GM10847 (cell line): ENCODE data around the gene RUNX2.

Experiments used
- POLR2A ChIP-seq: IDR thresholded peaks from 2 replicates; pipeline ENCODE4 v1.6.1; 2011; ENCODE audit not compliant: insufficient read length; ENCODE audit errors: extremely low read depth

RUNX2 gene

DNA sequence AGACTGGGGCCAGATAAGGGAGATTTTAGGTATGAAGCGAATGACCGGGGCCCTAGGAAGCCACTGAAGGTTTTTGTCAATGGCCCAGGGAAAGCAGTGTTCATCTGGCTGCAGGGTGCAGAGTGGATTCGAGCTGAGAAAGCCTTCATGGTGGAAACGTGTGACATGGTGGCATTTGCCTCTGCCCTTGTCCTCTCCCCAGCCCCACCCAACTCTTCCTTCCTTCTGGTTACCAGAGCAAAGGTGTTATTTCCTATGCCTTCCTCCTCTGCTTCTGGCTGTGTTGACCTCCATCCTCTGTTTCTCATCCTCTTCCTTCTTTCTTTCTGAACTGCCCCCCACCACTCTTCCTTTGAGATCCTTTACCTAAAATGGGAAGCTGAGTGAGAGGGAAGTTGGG is 244.7 kb downstream of the RUNX2 start:
- TF ChIP-seq POLR2A = no peak

GRCh38 chr6:45574014-45574461 is 245.9 kb downstream of the RUNX2 start:
- no peak for TF ChIP-seq POLR2A

DNA sequence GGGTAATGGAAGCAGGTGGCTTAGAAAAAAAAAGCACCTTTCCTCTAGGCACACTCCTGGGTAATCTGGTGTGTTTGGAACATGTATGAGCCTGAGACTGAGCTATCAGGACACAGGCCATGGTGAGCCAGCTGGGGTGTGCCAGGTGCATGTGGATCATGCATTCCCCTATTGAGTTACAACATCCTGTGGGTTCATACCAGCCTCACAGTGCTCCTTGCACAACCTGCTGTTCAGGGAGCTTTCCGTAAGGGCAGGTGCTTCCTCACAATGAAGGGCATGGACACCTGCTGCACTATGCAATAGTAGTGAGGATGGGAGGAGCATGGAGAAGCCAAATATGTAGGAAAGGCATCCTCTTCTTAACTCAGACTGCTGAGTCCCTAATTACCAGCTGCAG is 246.8 kb downstream of the RUNX2 start:
- no peak for TF ChIP-seq POLR2A

- TF ChIP-seq POLR2A = no peak
Measured at GRCh38 chr6:45576648-45577624, 248.8 kb downstream of the RUNX2 start.

DNA sequence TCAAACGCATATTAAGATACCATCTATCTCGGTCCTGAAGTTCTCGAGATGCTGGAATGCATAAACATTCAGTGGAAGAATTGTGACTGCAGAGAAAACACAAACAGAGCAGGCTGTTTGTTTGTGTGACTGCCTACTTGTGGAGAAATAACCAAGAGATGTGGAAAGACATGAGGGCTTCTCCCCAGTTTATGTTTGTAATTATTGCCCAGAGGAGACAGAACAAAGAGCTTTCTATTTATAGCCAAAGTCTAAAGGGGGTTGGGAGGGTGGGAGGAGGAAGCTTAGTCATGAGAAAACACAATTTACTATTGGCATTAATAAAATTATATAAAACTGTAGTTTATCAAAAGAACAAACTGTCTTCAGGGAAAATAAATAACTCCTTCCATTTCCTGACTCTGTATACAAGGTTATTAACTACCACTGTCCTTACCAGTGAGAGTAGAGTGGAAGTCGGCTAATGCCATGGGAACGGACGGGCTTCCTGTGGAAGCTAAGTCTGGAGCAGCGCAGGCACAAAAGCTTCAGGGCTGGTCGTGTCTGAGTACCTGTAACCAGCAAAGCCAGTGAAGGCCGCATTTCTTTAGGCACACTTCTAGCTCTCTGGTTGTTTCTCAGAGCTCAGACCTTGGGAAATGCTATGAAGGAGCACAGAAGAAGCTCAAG is 249.8 kb downstream of the RUNX2 start:
- no peak for TF ChIP-seq POLR2A

DNA sequence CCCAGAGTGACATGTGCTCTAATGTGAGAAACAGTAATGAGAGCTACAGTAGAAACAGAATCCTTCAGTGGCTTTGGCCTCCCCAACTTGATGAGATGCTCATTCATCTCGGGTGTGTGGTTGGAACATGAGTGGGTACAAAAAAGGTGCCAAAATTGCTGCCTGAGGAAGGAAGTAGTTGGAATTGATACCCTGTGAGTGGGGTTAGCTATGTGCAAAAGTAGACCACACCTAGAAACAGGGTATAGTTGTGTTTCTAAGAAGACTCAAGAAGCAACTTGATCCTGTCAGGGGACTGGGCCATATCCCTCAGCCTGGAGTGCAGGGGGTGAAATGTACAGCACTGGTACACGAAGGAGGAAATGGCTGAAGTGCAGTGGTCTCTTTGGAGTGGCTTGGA is 256.0 kb downstream of the RUNX2 start:
- no peak for TF ChIP-seq POLR2A

DNA sequence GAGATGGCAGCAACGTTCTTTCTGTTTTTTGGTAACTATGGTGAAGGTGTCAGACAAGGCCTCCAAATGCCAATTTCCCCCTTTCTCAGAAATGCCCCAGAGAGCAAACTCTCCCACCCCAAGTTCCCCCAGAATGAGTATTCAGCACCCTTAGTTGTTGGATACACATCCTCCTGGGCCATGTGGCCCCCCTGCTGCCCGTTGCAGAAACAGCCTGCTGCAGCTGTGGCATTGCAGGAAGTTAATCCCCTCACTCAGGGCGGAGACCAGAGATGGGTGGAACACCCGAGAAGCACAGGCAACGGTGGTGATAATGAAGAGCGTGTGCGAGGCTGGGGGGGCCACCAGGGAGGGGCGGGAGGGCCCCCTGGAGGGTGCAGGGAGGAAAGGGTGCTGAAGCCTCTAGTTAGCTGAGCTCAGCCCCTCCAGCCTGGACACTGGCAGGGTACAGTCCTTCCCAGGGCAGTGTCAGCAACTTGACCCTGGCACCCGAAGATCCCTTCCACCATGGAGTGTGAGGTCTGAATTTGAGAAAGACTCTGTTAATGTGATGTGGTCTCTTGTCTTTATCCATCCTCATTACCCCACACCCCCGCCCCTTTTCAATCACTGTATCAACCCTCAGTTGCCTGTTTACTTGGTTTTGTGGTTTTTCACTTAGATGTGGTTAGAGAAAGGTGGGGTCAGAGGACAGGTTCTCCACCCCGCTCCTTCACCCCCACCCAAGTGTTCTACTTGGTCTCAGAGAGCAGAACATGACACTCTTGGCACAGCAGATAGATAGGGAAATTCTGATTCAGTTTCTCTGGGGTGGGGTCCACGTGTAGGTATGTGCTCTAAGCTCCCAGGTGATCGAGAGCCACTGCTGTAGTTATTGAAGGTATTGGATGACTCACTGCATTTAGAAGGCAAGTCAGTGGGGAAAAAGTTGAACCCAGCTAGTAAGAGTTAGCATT is 258.4 kb downstream of the RUNX2 start:
- TF ChIP-seq POLR2A = no peak

GRCh38 chr6:45587229-45588060 is 259.3 kb downstream of the RUNX2 start:
- TF ChIP-seq POLR2A = no peak

DNA sequence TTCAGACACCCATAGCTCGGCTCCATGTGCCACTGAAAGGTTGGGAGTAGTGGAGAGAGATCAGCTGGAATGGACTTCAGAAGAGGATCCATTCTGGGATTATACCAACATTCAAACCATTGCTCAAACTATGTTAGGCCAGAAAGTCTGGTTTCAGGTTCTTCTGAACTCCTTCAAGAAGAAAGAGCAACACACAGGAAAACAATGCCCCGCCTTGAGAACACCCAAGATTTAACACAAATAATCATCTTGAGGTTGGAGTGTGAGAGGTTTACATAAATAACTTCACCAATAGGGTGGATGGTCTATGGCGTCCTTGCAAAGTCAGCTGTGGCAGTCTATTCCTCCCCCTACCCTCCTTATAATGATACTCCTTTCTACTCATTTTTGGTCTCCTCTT is 261.2 kb downstream of the RUNX2 start:
- TF ChIP-seq POLR2A = no peak

DNA sequence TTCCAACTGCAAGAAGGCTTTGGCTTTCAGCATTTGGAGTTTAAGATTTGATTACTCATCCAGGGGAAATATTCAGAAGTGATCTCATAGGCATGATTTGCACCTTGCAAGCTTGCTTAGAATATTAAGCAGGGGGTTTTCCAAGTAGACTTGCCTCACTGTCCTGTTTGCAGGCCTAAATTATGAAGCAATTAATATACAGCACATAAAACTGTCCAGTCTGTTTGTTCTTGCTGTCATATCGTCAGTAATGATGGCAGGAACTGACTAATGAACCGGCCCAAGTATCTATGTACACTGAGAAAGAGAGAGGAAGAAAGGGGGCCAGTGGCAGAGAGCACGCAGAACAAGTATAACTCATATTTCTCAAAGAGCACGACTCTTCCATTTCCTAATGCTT is 262.1 kb downstream of the RUNX2 start:
- TF ChIP-seq POLR2A = no peak

DNA sequence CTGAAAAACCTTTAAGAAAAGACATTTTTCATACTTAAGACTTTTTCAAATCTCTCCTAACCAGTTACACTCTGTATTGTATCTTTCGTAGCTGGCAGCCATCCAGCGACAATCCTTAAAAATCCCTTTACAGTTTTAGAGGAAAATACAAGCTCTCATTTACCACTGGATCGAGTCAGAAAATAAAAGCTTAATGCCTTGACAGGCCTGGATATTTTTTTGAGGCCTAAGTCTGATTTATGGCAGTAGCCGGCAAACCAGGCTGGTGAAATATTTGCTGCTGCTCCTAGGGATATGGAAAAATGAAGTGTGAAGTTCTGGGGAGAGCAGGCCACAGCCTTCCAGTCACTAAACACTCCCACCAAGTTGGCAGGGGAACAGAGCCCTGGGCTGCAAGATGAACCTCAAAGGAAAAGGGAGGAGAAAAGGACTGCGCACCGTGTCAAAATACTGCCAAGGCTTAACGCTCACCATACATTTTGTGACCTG is 262.6 kb downstream of the RUNX2 start:
- no peak for TF ChIP-seq POLR2A

GRCh38 chr6:45591306-45591705 is 263.2 kb downstream of the RUNX2 start:
- TF ChIP-seq POLR2A = no peak

- TF ChIP-seq POLR2A = no peak
Measured at GRCh38 chr6:45591890-45592289, 263.8 kb downstream of the RUNX2 start.

DNA sequence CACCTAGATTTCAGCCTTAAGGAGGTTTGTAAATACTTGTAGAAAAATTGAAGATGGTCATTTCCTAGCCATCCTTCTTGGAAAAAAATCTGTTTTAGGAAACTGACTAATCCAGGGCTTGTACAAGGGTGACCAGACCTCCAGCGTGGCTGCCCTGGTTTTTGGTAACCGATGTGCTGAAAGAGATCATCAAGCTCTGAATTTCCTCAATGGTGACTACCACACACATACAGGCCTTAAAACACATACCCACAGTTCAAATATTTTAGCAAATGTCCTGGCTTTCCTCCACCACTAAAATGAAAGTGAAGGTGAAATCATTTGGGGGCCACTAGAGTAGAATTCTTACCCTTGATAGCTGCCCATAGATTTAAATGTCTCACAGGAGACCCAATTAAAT is 264.9 kb downstream of the RUNX2 start:
- no peak for TF ChIP-seq POLR2A
